ENCODE results near the gene PRKAR2B.
A peak's percentile ranks its signal among the peaks of the same experiment; 100 is the strongest.

The PRKAR2B gene

GRCh38 chr7:107168233-107169119, 124.0 kb downstream of the PRKAR2B start, which contains the start of gene HBP1:
TSS of gene HBP1 (plus strand) at chr7:107169003. CDS start at chr7:107179894, 10,891 bp downstream.
- peak within 1 kb of the TSS; percentile 75 for H3K9ac ChIP-seq (ENCODE audit: low read length)
- peaks cover 21% of the 10 kb centered on the region; the same call in 1 of the 2 replicates for H4K20me1 ChIP-seq (ENCODE audit: insufficient read depth, low read length)
- peak within 1 kb of the TSS; percentile 89 for H3K27ac ChIP-seq (ENCODE audit: low read length)
- peaks cover 36% of the 10 kb centered on the region for H3K79me2 ChIP-seq (ENCODE audit: low read length)
- peaks cover 5% of the 10 kb centered on the region for H3K36me3 ChIP-seq (replicated peaks; ENCODE audit: low read depth, low read length)
- TF ChIP-seq EZH2phosphoT487 (IDR thresholded peaks at IDR 0.05; ENCODE audit: low read depth) (no peak), CTCF (IDR thresholded peaks at IDR 0.05; ENCODE audit: low read depth, low read length) (no peak)
- H3K4me3 ChIP-seq (ENCODE audit: low read length) = peak within 1 kb of the TSS; percentile 89
- no peaks in the 10 kb centered on the region for H3K27me3 ChIP-seq (ENCODE audit: low read depth, low read length)
- no peaks in the 10 kb centered on the region for H3K9me3 ChIP-seq (ENCODE audit: insufficient read depth, low read length)
- peak within 1 kb of the TSS; percentile 78 for H2AFZ ChIP-seq (ENCODE audit: low read depth, low read length)
- H3K4me1 ChIP-seq (ENCODE audit: low read length) = peaks cover 27% of the 10 kb centered on the region
- H3K4me2 ChIP-seq (ENCODE audit: low read length) = peak within 1 kb of the TSS; percentile 80

GRCh38 chr7:107169120-107170050, 124.9 kb downstream of the PRKAR2B start:
- H3K9ac ChIP-seq (ENCODE audit: low read length) = peak overlapping the region; percentile 75
- H3K4me3 ChIP-seq (ENCODE audit: low read length) = peak overlapping the region; percentile 89
- H3K27ac ChIP-seq (ENCODE audit: low read length) = peak overlapping the region; percentile 89
- H3K79me2 ChIP-seq (ENCODE audit: low read length) = peaks cover 45% of the 10 kb centered on the region
- H3K4me1 ChIP-seq (ENCODE audit: low read length) = peaks cover 36% of the 10 kb centered on the region
- TF ChIP-seq EZH2phosphoT487 (IDR thresholded peaks at IDR 0.05; ENCODE audit: low read depth) = no peak
- TF ChIP-seq CTCF (IDR thresholded peaks at IDR 0.05; ENCODE audit: low read depth, low read length) = no peak
- H3K27me3 ChIP-seq (ENCODE audit: low read depth, low read length) = no peaks in the 10 kb centered on the region
- H3K4me2 ChIP-seq (ENCODE audit: low read length) = peak overlapping the region; percentile 74
- H3K36me3 ChIP-seq (replicated peaks; ENCODE audit: low read depth, low read length) = peaks cover 5% of the 10 kb centered on the region
- H2AFZ ChIP-seq (ENCODE audit: low read depth, low read length) = 0 out of 2 replicates have a peak overlapping the region, but pooled peaks have one; percentile 20
- H4K20me1 ChIP-seq (ENCODE audit: insufficient read depth, low read length) = peaks cover 30% of the 10 kb centered on the region
- no peaks in the 10 kb centered on the region for H3K9me3 ChIP-seq (ENCODE audit: insufficient read depth, low read length)

GRCh38 chr7:107170051-107170915, 125.8 kb downstream of the PRKAR2B start:
- Histone ChIP-seq H2AFZ (ENCODE audit: low read depth, low read length) (0 out of 2 replicates have a peak overlapping the region, but pooled peaks have one; percentile 20), H3K4me1 (ENCODE audit: low read length) (peaks cover 37% of the 10 kb centered on the region), H3K79me2 (ENCODE audit: low read length) (peaks cover 54% of the 10 kb centered on the region), H3K9ac (ENCODE audit: low read length) (peak overlapping the region; percentile 75), H3K27ac (ENCODE audit: low read length) (peak overlapping the region; percentile 89), H3K36me3 (replicated peaks; ENCODE audit: low read depth, low read length) (peaks cover 5% of the 10 kb centered on the region), H3K9me3 (ENCODE audit: insufficient read depth, low read length) (no peaks in the 10 kb centered on the region), H3K4me2 (ENCODE audit: low read length) (peak overlapping the region; percentile 74), H4K20me1 (ENCODE audit: insufficient read depth, low read length) (peaks cover 39% of the 10 kb centered on the region), H3K4me3 (ENCODE audit: low read length) (peak overlapping the region; percentile 89), H3K27me3 (ENCODE audit: low read depth, low read length) (no peaks in the 10 kb centered on the region)
- TF ChIP-seq EZH2phosphoT487 (IDR thresholded peaks at IDR 0.05; ENCODE audit: low read depth) (no peak), CTCF (IDR thresholded peaks at IDR 0.05; ENCODE audit: low read depth, low read length) (no peak)

Data from OCI-LY3 (cell line).